ENCODE data around the gene LMF2. TPM values are rescaled to one million over a fixed set of nuclear protein-coding genes. Genes with fewer than 3 reads are reported as not detected.

Gene LMF2
- total RNA-seq, 1 donor from 2014 or later: 93.2 TPM

- DNase-seq (ENCODE audit: low read depth) (no peak), FAIRE-seq (no peak)
- H3K4me2 ChIP-seq (ENCODE audit: low read length): no peak overlapping the region
- Mint-ChIP-seq H3K27ac (ENCODE audit: unreplicated experiment) (no peak overlapping the region), H3K27me3 (ENCODE audit: low read depth, unreplicated experiment) (peaks cover 30% of the 10 kb centered on the region), H3K4me3 (ENCODE audit: unreplicated experiment) (no peak overlapping the region), H3K9me3 (ENCODE audit: unreplicated experiment) (no peaks in the 10 kb centered on the region), H3K36me3 (ENCODE audit: low read depth, unreplicated experiment) (no peaks in the 10 kb centered on the region), H3K4me1 (ENCODE audit: low read depth, unreplicated experiment) (peaks cover 5% of the 10 kb centered on the region)
- H3K4me3 ChIP-seq (ENCODE audit: insufficient read depth, low read depth, low read length): no peak overlapping the region
- no peaks in the 10 kb centered on the region for H4K20me1 ChIP-seq (ENCODE audit: insufficient read depth, low read length)
- no peaks in the 10 kb centered on the region for H3K9me3 ChIP-seq (ENCODE audit: insufficient read depth, low read depth, low read length)
- no peak overlapping the region for H3K9ac ChIP-seq (ENCODE audit: low read length)
- no peak overlapping the region for H2AFZ ChIP-seq (ENCODE audit: low read depth, low read length)
- peak; percentile 77 for TF ChIP-seq EZH2 (IDR thresholded peaks at IDR 0.05; ENCODE audit: insufficient read depth, low read length)
- no peak for TF ChIP-seq CTCF (IDR thresholded peaks at IDR 0.05; ENCODE audit: insufficient read depth, low read depth, low read length)
- H3K27me3 ChIP-seq (ENCODE audit: insufficient read depth, low read length): peaks cover 26% of the 10 kb centered on the region
- H3K79me2 ChIP-seq (ENCODE audit: insufficient read depth, low read length): no peaks in the 10 kb centered on the region
- H3K36me3 ChIP-seq (ENCODE audit: insufficient read depth, low read length): no peaks in the 10 kb centered on the region
- no peak overlapping the region for H3K27ac ChIP-seq (ENCODE audit: low read depth, low read length)
- H3K4me1 ChIP-seq (ENCODE audit: insufficient read depth, low read length): no peaks in the 10 kb centered on the region
Measured at GRCh38 chr22:50548040-50548920, 40.8 kb upstream of the LMF2 start.

- H3K4me3 Mint-ChIP-seq (ENCODE audit: unreplicated experiment): no peak overlapping the region
- no peak overlapping the region for H3K27ac Mint-ChIP-seq (ENCODE audit: unreplicated experiment)
Measured at GRCh38 chr22:50547263-50547985, 39.9 kb upstream of the LMF2 start.

More at GRCh38 chr22:50547263-50547985, 39.9 kb upstream of the LMF2 start:
- DNase-seq (ENCODE audit: low read depth) (no peak), FAIRE-seq (no peak)
- Histone ChIP-seq H4K20me1 (ENCODE audit: insufficient read depth, low read length) (no peaks in the 10 kb centered on the region), H3K4me2 (ENCODE audit: low read length) (no peak overlapping the region), H3K9me3 (ENCODE audit: insufficient read depth, low read depth, low read length) (no peaks in the 10 kb centered on the region), H3K36me3 (ENCODE audit: insufficient read depth, low read length) (no peaks in the 10 kb centered on the region), H3K9ac (ENCODE audit: low read length) (no peak overlapping the region), H2AFZ (ENCODE audit: low read depth, low read length) (no peak overlapping the region), H3K4me1 (ENCODE audit: insufficient read depth, low read length) (no peaks in the 10 kb centered on the region), H3K27ac (ENCODE audit: low read depth, low read length) (no peak overlapping the region), H3K27me3 (ENCODE audit: insufficient read depth, low read length) (peaks cover 26% of the 10 kb centered on the region), H3K79me2 (ENCODE audit: insufficient read depth, low read length) (no peaks in the 10 kb centered on the region), H3K4me3 (ENCODE audit: insufficient read depth, low read depth, low read length) (no peak overlapping the region)
- H3K27me3 Mint-ChIP-seq (ENCODE audit: low read depth, unreplicated experiment): peaks cover 33% of the 10 kb centered on the region
- no peaks in the 10 kb centered on the region for H3K9me3 Mint-ChIP-seq (ENCODE audit: unreplicated experiment)
- H3K36me3 Mint-ChIP-seq (ENCODE audit: low read depth, unreplicated experiment): no peaks in the 10 kb centered on the region
- TF ChIP-seq CTCF (IDR thresholded peaks at IDR 0.05; ENCODE audit: insufficient read depth, low read depth, low read length): no peak
- peak; percentile 65 for TF ChIP-seq EZH2 (IDR thresholded peaks at IDR 0.05; ENCODE audit: insufficient read depth, low read length)
- peaks cover 5% of the 10 kb centered on the region for H3K4me1 Mint-ChIP-seq (ENCODE audit: low read depth, unreplicated experiment)
